ENCODE results near the gene IFNA2.
"Not testable (repeated sequence)": the region's sequence is repeated elsewhere in the genome, so short reads cannot be mapped to it uniquely, and the experiment has no call there.

IFNA2 gene

DNA sequence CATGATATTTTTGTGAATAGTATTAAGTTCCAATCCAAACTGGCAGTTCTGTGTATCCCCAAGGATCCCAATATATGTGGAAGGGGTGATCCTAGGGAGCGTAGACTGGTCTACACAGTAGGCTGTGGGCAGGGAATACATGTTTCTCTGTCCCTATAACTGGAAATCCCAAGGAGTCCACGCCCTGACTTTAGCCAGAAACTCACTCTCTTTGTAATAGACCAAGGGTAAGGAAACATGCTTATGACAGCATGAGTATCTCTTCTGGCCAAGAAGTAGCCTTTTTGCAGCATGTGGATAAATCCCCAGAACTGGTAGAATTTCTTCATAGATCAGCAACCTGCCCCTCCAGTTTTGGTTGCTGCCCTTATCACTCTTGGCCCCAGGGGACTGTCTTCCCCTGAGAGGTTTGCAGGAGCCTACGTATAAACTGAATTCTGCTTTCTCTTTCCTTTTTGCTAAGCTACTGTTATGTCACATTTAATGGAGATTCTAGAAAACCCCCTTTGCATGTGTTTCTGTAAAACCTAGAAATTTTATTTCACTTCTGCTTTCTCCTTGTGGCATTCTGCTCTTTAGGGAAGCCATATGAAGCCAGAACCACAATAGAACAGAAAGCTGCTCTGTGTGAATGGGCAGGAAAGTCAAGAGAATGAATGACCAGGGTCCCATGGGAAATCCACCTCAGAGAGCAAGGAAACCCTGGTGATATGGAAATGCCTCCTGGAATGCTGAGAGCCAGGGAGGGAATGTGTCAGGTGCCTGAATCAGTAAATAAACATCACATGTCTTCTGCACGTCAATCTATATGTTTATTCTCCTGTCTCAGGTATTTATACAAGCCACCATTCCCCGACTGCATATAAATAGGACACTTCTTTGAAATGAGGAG, 3.5 kb downstream of the IFNA2 start:
- TF ChIP-seq, protein P1, sequence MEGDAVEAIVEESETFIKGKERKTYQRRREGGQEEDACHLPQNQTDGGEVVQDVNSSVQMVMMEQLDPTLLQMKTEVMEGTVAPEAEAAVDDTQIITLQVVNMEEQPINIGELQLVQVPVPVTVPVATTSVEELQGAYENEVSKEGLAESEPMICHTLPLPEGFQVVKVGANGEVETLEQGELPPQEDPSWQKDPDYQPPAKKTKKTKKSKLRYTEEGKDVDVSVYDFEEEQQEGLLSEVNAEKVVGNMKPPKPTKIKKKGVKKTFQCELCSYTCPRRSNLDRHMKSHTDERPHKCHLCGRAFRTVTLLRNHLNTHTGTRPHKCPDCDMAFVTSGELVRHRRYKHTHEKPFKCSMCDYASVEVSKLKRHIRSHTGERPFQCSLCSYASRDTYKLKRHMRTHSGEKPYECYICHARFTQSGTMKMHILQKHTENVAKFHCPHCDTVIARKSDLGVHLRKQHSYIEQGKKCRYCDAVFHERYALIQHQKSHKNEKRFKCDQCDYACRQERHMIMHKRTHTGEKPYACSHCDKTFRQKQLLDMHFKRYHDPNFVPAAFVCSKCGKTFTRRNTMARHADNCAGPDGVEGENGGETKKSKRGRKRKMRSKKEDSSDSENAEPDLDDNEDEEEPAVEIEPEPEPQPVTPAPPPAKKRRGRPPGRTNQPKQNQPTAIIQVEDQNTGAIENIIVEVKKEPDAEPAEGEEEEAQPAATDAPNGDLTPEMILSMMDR (IDR thresholded peaks at IDR 0.05) = no peak
- TF ChIP-seq ZFX (IDR thresholded peaks at IDR 0.05; ENCODE audit: borderline replicate concordance) = no peak
- no peak overlapping the region for H3K27ac ChIP-seq

DNA sequence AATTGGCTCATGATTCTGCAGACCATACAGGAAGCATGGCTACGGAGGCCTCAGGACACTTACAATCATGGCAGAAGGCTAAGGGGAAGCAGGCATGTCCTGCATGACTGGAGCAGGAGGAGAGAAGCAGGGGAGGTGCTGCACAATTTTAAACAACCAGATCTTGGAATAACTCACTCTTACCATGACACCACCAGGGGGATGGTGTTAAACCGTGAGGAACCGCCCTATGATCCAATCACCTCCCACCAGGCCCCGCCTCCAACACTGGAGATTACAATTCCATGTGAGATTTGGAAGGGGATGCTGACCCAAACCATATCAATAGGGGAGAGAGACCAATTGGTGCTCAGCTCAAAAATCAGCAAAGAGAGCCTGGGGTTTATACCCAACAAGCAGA, 13.7 kb downstream of the IFNA2 start:
- H3K27ac ChIP-seq = not testable (repeated sequence)

DNA sequence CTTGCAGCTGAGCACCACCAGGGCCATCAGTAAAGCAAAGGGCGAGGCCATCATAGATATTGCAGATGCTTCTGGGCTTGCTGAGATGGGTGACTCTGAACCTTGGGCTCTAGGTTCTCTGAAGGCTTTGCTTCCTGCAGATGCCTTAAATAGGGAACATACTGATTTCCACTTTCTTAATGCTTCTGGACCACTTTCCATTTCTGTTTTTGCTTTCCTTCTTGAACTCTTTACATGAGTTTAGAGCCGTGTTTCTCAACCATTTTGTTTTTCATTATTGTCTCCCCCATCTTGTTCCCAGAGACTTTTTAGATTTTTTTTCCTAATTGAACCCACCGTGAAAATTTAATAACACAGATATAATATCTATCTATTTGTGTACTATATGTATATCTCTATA, 17.2 kb downstream of the IFNA2 start, which contains the start of gene IFNA13:
TSS of gene IFNA13 (minus strand) at position 101 of the 400 bp plus-strand sequence. CDS start at position 54, 47 bp downstream.
- no peak within 1 kb of the TSS for H3K27ac ChIP-seq
- no peak for TF ChIP-seq ZFX (IDR thresholded peaks at IDR 0.05; ENCODE audit: borderline replicate concordance)
- TF ChIP-seq, protein P1 (IDR thresholded peaks at IDR 0.05) = no peak

DNA sequence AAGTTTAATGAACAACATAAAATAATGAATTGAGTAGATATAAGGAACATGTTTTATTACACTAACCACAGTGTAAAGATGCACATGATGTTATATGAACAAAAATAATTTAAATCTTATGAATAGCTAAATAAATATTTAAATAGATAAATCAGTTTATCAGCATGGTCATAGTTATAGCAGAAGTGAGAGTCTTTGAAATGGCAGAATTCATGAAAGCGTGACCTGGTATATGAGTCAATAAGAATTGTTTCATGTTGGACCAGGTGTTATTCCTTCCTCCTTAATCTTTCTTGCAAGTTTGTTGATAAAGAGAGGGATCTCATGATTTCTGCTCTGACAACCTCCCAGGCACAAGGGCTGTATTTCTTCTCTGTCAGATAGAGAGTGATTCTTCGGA, 18.0 kb downstream of the IFNA2 start:
- not testable (repeated sequence) for H3K27ac ChIP-seq

DNA sequence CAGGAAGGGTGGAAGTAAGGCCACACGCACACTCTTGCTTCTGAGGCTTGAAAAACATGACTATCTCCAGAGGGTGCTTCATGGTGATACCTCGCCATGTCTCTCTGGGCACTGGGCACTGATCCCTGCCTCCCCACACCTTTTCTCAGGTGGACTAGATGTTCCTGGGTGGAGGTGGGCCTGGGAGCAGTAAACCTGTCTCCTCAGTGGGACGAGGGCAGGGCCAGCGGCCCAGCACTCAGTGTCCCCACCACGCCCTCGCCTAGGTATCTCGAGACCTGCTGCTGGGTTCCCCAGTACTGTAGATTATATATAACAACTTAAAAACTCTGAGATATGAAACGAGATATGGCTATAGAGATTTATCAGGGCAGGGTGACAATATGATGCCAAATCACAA, 22.9 kb downstream of the IFNA2 start:
- H3K27ac ChIP-seq = no peak overlapping the region
- TF ChIP-seq, protein P1 (IDR thresholded peaks at IDR 0.05) = no peak
- TF ChIP-seq ZFX (IDR thresholded peaks at IDR 0.05; ENCODE audit: borderline replicate concordance) = no peak

DNA sequence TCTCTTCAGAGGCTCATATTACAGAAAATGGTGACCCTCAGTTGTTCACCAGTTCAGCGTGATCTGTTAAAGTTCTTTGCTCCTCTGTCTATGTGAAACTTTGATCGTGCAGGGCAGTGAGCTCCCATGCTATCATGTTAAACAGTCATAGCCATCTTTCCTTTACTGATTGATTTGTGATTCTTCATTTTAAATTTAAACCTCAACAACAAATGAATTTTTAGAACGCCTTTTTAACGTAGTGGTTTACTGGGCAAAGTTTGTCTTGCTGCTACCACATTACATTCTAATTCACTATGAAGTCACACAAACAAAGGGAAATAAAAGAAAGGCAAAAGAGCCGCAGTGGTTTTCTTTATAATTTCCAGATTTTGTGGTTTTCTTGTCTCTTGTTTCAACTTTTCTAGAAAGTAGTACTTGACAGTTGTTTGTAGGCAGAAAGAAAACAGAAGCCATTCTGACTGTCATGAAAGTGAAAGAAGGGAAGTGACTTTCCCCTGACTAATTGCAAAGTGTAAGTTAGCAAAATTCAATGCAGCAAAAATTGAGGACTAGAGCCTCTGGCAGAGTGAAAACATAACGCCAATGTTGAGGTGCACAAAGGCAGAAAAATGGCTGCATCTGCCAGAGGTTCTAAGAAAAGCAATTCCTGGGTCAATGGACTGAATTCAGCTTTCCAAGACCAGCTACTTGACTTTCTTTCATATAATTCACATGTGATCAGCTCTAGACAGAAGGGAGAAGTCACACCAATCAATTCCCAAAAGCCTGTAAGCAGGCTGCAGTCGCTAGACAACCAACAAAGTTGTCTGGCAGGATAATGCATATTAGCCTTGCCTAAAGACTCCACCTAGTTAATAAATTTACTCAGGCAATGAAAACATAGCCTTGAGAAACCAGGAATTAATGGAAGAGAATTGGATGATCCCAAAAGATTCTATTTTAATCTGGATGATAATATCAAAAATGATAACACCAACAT, 27.4 kb downstream of the IFNA2 start:
- no peak overlapping the region for H3K27ac ChIP-seq
- TF ChIP-seq ZFX (IDR thresholded peaks at IDR 0.05; ENCODE audit: borderline replicate concordance) = no peak
- TF ChIP-seq, protein P1 (IDR thresholded peaks at IDR 0.05) = no peak

DNA sequence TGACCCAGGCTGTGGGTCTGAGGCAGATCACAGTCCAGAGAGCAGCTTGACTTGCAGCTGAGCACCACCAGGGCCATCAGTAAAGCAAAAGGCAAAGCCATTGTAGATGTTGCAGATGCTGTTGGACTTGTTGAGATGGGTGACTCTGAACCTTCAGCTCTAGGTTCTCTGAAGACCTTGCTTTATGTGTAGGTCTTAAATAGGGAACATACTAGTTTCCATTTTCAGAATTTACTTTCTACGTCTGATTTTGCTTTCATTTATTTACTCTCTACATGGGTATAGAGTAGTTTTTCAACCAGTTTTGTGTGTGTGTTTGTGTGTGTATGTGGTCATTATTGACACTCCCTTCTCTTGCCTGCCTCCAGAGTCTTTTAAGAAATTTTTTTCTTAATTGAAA, 34.4 kb downstream of the IFNA2 start, which contains the start of gene IFNA6:
TSS of gene IFNA6 (minus strand) at position 101 of the 400 bp plus-strand sequence. CDS start at position 101, 0 bp downstream.
- TF ChIP-seq ZFX (IDR thresholded peaks at IDR 0.05; ENCODE audit: borderline replicate concordance) = no peak
- TF ChIP-seq, protein P1 (IDR thresholded peaks at IDR 0.05) = no peak
- no peak within 1 kb of the TSS for H3K27ac ChIP-seq

Data from 22Rv1 (cell line).